ENCODE measurements around the gene LSM14A.

DNA sequence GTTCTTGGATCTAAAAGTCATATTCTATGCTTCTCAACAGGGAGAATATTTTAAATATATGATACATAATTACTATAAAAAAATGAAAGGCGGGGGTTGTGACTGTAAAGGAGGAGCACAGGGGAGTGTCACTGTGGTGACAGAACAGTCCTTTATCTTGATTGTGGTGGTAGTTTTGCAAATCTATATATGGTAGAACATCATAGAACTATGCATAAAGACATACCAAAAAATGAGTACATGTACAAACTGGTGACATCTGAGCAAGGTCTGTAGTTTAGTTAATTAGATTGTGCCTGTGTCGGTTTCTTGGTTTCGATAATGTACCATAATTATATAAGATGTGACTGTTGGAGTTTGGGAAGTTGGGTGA is 43.3 kb downstream of the LSM14A start:
- TF ChIP-seq, protein P1, sequence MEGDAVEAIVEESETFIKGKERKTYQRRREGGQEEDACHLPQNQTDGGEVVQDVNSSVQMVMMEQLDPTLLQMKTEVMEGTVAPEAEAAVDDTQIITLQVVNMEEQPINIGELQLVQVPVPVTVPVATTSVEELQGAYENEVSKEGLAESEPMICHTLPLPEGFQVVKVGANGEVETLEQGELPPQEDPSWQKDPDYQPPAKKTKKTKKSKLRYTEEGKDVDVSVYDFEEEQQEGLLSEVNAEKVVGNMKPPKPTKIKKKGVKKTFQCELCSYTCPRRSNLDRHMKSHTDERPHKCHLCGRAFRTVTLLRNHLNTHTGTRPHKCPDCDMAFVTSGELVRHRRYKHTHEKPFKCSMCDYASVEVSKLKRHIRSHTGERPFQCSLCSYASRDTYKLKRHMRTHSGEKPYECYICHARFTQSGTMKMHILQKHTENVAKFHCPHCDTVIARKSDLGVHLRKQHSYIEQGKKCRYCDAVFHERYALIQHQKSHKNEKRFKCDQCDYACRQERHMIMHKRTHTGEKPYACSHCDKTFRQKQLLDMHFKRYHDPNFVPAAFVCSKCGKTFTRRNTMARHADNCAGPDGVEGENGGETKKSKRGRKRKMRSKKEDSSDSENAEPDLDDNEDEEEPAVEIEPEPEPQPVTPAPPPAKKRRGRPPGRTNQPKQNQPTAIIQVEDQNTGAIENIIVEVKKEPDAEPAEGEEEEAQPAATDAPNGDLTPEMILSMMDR (IDR thresholded peaks at IDR 0.05; ENCODE audit: low read depth, low read length, missing input control) = no peak
- no peak for TF ChIP-seq JUND (IDR thresholded peaks at IDR 0.05)
- no peak for TF ChIP-seq YY1 (IDR thresholded peaks at IDR 0.05)
- TF ChIP-seq, protein P2, sequence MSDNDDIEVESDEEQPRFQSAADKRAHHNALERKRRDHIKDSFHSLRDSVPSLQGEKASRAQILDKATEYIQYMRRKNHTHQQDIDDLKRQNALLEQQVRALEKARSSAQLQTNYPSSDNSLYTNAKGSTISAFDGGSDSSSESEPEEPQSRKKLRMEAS (IDR thresholded peaks at IDR 0.05) = no peak
- no peak for TF ChIP-seq FOXA2 (IDR thresholded peaks at IDR 0.05)
- TF ChIP-seq, protein P3, sequence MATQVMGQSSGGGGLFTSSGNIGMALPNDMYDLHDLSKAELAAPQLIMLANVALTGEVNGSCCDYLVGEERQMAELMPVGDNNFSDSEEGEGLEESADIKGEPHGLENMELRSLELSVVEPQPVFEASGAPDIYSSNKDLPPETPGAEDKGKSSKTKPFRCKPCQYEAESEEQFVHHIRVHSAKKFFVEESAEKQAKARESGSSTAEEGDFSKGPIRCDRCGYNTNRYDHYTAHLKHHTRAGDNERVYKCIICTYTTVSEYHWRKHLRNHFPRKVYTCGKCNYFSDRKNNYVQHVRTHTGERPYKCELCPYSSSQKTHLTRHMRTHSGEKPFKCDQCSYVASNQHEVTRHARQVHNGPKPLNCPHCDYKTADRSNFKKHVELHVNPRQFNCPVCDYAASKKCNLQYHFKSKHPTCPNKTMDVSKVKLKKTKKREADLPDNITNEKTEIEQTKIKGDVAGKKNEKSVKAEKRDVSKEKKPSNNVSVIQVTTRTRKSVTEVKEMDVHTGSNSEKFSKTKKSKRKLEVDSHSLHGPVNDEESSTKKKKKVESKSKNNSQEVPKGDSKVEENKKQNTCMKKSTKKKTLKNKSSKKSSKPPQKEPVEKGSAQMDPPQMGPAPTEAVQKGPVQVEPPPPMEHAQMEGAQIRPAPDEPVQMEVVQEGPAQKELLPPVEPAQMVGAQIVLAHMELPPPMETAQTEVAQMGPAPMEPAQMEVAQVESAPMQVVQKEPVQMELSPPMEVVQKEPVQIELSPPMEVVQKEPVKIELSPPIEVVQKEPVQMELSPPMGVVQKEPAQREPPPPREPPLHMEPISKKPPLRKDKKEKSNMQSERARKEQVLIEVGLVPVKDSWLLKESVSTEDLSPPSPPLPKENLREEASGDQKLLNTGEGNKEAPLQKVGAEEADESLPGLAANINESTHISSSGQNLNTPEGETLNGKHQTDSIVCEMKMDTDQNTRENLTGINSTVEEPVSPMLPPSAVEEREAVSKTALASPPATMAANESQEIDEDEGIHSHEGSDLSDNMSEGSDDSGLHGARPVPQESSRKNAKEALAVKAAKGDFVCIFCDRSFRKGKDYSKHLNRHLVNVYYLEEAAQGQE (IDR thresholded peaks at IDR 0.05) = no peak
